Hepatic stellate cell (primary cell): Measurements from ENCODE around the gene KCNT1.
"Not testable (repeated sequence)": the region's sequence is repeated elsewhere in the genome, so short reads cannot be mapped to it uniquely, and the experiment has no call there.

Source experiments
- DNase-seq: peaks from one replicate; pipeline ENCODE4 v3.0.0; 2011; ENCODE audit warnings: low spot score

Gene KCNT1

DNA sequence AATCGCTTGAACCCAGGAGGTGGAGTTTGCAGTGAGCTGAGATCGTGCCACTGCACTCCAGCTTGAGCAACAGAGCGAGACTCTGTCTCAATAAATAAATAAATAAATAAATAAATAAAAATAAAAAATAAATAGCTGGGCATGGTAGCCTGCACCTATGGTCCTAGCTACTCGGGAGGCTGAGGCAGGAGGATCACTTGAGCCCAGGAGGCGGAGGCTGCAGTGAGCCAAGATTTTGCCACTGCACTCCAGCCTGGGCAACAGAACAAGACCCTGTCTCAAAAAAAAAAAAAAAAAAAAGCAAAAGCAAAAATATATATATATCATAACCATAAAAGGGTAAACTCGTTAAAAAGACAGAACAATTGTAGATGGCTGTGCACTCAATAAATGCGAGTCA is 29.2 kb upstream of the KCNT1 start:
- not testable (repeated sequence) for DNase-seq

DNA sequence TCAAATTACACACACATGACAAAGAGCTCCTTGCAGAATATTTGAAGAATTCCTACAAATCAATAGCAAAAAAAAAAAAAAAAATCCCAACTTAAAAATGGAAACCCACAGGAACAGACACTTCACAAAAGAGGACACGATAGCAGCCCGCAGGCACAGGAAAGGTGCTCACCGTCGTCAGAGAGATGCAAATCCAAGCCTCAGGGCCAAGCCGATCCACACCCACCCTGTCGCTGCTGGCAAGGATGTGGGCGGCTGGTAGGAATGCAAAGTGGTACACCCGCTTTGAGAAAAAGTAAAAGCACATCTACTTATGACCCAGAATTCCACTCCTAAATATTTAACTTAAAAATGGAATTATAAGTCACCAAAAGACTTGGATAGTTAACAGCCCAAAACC is 28.0 kb upstream of the KCNT1 start:
- no peak for DNase-seq

DNA sequence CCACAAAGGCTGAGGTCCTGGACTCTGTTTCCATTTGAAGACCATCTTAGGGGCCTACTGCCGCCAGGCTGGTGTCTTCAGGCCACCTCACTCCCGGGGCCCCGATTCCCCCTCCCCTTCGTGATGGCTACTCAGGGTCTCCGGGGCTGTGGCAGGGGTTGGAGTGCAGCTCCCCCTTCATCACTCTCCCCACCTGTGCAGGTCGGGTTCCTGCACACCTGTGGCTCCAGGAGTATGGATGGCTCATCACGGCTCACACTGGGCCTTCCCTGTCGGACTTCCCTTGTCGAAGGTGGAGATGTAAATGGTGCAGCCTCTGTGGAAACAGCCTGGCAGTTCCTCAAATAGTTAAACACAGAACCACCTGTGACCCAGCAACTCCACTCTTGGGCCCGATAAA is 27.0 kb upstream of the KCNT1 start:
- DNase-seq, result no peak

DNA sequence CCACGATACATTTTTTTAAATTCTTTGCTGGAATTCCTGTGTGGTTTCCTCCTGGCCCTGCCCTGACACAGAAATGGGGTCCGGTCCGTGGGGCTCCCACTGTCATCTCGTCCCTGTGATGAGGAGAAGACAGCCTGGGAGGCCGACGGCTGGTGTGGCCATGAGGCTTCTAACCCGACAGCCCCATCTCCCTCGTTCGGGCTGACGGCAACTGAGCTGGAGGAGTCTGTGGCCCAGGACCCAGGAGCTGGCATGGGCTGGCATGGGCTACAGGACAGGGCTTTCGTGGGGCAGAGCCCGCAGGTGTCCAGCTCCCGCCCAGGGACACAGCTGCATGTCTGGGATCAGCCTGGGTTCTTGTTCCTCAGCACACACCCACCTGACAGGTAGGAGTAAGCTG is 25.1 kb upstream of the KCNT1 start:
- no peak for DNase-seq

DNA sequence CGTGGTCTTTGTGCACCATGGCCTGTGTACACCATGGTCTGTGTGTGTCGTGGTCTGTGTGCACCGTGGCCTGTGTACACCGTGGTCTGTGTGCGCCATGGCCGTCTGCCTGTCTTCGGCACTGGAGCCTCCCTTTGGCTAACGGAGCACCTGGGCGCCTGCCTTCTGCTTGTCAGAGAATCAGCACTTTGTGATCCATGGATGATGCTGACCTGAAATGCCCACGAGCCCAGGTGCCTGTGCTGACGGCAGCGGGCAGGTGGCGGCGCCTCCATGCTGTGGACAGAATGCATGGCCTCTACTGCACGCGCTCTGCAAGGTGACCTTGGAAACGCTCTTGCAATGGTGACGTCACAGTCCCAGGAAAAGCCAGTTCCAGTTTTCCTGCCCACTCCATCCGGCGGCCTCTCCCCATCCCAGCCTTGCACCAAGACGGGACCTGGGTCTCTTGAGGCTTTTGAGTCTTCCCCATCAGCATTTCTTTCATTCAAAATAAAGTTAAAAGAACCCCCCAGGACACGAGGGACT is 24.3 kb upstream of the KCNT1 start:
- DNase-seq, result no peak

DNA sequence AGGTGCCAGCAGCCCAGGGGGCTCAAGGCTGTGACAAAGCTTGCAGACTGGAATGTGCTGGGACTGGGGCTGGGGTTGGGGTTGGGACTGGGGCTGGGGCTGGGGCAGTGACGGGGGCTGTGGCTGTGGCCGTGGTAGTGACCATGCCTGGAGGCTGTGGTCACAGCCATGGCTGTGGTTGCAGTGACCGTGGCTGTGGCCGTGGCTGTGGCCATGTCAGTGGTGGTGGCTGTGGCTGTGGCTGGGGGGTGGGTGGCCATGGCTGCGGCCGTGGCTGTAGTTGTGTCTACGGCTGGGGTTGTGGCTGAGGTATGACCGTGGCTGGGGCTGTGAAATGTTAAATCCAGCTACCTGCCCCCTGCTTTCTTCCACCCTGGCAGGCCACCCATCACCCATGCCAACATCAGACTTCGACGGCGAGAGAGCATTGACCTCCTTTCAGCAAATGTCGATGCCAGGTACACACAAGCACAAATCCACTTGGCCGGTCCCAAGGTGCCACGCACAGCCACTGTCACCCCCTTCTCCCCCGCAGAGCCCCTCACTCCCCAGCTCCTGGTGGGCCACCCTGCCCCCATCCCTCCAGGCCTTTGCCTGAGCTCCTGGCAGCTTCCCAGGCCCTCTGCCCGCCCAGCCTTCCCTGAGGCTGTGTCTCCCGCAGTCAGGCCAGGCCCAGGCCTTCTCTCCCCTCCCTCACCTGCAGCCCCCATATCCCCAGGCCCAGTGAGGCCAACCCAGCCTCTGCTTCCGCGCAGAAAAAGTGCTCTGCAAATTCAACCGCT is 23.6 kb upstream of the KCNT1 start:
- no peak for DNase-seq

DNA sequence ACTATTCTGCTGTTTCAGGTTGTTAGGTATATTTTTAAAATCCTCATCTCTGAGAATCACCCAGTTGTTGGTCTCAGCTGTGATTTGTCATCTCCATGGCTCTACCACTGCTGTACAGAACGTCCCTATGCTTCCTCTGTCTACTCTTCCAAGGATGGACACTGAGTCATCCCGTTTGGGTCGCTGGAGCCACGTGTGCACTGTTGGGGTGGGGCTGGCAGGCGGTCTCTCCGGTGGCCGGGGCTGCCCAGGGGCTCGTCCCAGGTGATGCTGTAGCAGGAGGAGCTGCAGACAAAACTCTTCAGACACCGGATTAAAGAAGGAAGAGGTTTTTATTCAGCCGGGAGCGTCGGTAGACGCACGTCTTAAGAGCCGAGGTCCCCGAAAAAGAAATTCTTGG is 21.9 kb upstream of the KCNT1 start:
- DNase-seq, result no peak

DNA sequence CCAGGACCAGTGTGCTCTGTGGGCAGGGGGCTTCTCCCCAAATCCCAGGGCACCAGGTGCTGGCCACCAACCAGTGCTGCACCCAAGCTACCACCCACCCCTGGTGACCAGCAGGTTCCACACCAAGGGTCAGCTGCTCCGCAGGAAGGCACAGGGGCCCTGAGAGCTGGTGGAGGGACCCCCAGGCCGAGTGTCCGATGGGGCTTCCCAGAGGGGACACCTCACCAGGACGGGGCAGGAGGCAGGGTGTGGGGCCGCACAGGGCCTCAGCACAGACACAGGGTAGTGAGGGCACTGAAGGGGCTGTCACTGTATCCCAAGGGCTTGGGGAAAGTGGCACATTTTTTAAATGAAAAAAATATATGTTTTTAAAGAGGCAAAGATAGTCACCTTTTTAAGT is 20.8 kb upstream of the KCNT1 start:
- DNase-seq, result no peak

DNA sequence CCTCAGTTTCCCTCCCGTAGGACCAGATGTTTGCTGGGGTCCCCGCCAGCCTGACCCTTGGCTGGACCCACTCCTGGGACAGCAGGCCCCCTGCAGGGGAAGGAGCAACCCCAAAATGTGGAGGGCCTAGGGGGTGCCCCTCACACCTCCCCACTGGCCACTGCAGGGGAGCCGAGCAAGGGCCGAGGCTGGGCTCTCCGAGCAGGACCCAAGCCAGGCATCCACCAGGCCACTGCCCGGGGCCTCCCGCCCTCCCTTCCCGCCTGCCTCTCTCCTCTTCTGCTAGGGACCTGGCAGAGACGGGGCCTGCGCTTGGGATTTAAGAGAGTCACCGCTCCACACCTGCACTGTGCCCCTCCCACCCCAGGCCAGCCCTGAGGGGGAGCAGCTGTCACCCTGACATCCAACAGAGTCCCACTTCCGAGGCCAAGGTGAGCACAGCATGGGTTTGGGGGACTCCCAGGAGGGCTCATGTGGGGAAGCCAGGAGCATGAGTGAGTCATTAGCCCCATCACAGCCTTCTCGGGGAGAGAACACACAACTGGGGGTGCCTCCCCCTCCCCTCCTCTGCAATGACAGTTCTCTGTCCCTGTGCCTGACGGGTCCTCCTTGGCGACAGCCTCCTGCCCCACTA is 18.5 kb upstream of the KCNT1 start:
- no peak for DNase-seq

DNA sequence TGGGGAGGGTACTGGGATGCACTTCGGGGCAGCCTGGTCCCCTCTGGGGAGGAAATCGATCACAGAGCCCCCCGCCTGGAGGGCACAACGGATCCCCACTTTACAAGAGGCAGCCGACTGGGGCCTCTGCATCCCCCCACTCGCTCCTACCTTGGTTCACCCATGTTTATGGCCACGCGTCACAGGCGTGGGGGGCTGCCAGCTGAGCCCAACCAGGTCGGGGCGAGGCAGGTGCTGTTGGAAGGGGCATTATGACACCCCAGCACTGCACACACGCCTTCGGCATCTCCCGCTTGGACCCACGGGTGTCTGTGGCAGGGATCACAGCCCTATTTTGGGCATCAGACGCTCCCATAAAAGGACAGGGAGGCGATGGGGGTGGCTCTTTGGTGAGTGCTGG is 17.3 kb upstream of the KCNT1 start:
- DNase-seq, result no peak

DNA sequence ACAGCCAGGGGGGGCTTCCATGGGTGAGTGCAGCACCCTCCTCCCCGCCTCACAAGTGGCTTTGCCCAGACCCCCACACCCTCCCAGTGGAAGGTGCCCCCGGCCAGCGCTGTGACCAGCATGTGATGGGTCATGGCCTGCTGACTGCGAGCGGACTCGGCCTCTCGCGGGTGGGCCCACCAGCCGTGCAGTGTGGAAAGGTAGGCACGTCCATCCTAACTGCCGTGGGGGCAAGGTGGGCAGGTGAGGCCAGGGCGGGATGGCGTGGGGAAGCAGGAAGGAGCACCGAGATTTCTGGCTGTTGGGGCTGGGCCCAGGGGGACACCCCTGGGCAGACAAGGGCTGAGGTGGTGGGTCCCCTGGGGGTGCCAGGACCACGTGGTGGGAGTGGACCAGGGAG is 14.8 kb upstream of the KCNT1 start:
- DNase-seq, result no peak

DNA sequence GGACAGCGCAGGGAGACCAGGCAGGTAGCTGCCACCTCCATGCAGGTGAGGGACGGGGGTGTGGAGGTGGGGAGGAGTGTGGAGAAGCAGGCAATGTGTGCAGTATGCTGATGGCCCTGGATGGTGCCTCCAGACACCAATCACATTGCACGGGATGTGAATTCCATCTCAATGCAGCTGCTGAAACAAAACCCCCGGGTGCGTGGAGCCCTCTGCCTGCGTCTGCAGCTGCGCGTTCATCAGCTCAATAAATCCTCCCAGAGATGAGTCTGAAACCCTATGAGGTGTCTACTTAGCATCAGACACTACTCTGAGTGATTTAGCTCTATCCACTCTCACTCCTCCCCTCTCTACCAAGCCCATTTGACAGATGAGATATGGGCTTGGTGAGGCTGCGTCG is 13.0 kb upstream of the KCNT1 start:
- DNase-seq, result no peak

DNA sequence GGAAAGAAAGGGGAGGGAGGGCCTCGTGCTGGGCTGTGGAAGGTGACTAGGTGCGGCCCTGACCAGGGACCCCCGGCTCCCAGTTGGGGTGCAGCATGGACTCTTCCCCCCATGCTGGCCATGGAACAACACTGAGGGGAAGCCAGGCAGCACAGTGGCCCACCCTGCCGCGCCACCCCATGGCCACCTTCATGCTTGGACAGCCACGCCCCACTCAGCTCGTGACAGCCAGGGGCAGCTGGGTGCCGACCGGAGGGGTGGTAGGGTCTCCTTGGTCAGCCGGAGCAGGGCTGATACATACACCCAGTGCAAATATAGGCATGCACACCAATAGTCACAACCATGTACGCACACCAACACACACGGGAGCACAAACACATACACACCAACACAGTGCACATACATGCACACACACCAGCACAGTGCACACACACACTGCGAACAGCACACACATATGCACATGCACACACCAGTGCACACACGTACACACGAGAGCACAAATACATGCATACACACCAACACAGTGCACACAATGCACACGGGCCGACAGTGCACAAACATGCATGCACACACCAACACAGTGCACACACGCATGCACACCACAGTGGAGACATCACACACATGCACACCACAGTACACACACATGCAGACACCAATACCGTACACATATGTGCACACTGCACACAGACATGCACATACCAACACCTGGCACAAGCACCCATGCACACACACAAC is 11.0 kb upstream of the KCNT1 start:
- no peak for DNase-seq

DNA sequence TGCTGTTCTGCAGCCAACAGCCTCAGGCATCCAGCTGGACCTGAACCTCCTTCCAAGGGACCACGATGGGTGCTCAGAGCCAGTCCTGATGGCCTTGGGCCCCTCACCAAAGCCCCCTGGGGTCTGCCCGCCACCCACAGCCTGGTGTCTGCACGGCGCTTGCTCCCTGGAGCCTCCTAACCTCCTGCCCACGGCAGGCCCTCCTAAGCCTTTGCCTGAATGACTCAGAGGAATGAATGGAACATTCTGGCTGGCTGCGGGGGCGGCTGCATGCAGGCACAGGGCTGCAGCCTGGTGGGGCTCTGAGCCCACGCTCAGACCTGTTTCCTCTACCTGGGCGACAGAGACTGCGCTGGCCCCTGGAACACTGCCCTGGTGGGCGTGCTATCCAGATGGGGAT is 9.6 kb upstream of the KCNT1 start:
- DNase-seq, result peak; percentile 52

DNA sequence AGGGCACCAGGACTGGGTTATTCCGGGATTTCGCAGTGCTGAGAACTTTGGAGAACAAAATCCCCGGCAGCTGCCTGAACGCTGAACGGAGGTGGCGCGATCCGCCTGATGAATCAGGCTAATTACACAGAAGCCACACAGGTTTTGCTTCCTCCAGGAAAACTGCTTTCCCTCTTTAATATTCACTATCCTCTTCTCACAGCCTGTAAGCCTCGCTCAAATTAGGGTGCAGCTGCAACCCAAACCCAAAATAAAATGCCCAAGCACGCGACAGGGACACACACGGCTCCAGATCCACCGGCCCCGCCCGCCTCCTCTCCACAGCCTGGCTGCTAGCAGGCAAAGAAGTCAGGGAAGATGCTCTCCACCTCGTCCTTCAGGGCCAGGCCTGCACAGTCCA is 8.7 kb upstream of the KCNT1 start:
- DNase-seq, result no peak

DNA sequence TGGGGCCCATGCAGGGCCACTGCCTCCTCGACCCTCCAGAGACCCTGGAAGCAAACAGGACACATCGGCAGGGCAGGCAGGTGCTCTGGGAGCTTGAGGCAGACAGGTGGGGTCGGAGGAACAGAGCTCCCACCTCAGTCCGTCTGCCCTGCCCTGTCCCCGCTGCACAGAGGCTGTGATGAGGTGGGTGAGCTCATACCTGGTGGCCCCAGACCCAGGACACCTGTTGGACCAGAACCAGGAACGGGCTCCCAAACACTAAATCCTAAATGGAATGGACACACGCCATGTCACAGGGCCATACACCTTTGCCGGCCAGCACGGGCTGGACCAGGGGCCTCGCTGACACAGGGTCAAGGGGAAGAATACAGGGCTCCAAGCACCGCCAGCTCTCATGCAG is 8.2 kb upstream of the KCNT1 start:
- no peak for DNase-seq

DNA sequence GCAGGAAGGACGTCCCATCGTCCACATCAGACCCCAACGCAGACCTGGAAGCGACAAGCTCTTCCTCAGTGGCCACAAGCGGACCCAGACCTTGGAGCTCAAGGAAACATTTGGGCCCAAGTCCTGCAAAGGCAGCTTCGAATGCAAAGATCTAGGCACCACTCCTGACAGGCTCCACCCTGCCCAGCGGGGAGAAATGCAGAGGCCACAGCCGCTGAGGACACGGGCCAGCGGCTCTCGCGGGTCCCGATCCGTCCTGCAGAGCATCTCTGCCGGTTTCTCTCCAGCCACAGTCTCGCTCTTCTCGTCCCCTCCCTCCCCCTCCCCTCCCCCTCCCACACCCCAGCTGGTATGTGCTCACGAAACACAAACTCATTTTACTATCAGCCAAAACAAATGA is 7.6 kb upstream of the KCNT1 start:
- no peak for DNase-seq

DNA sequence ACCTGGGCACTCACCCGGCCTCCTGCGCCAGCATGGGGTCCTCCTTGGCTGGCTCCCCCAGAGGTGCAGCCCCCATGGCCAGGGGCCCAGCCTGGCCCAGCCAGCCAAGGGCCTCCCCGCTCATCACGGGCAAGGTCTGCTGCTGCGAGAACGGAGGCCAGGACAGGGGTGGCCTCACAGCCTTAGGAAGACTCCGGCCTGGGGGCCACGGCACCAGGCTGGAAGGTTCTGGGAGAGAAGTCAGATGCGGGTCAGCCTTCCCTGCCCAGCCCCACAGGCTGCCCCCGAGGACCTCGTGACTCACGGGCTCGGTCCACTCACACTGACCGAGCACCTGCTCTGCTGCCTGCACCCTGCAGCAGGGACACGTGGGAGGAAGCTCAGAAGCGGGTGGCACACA is 6.9 kb upstream of the KCNT1 start:
- no peak for DNase-seq

DNA sequence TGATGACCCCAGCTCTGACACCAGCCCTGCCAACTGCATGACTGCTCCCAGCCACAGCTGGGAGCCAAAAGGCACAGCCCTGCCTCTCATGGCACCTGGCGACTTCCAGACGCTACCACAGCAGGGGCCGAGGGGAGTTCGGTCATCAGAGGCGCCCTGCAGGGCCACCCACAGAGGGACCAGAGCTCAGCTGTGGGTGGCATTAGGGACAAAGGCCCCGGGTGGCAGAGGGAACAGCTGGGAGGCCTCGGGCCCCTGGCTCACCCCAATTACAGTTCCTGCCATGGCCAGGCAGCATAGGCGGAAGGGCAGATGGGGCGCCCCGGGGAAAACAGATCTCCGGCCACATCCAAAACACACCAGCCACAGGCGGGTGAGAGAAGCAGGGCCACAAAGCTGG is 6.3 kb upstream of the KCNT1 start:
- no peak for DNase-seq

DNA sequence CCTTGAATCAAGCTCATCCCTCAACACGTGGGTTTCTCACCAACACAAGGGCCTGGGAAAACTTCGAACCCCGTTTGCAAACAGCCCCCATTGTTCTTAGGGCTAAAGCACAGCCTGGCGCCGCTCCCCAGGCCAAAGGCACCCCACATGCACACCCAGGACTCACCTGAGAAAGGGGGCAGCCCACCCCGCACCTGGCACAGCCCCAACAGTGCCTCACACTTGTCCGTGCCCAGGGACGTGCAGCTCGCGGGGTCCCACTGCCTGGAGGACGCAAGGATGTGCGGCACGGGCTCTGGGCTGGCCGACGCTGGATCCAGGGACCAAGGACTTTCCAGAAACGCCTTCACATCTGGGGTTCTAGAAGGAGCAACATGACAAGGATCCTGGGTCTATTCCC is 5.5 kb upstream of the KCNT1 start:
- no peak for DNase-seq

DNA sequence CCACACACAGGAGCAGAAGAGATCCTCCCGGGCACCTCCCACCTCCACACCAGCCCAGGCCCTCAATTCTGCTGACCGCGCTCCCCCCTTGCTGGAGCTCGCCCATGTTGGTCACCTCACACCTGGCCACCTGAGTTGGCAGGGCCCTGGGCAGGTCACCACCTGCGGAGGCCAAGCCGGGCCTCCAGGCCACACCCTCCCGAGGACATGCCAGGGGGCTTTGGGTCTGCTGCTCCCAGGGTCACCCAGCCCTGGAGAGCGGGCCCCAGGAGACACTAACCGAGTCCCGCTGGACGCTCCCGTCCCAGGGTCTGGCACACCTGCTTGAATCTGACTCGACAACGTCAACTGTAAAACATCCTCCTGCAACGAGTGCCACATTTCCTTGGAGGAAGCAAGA is 4.8 kb upstream of the KCNT1 start:
- DNase-seq, result no peak

DNA sequence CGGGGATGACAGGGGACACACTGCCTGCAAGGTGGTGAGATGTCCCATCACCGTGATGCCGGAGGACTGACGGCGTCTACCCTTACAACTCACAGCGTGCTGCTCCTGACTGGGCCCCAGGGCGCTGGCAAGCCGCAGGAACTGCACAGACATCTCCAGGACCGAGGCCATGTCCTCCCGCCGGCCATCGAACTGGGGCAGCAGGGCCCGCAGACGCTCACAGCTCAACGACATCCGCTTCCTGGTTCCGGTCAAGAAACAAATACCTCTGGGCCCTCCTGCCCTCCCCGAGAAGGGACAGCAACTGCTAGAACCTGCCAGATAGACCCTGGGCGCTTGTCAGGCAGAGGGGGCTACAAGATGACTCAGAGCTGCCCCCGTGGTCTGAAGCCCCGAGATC is 3.7 kb upstream of the KCNT1 start:
- no peak for DNase-seq

DNA sequence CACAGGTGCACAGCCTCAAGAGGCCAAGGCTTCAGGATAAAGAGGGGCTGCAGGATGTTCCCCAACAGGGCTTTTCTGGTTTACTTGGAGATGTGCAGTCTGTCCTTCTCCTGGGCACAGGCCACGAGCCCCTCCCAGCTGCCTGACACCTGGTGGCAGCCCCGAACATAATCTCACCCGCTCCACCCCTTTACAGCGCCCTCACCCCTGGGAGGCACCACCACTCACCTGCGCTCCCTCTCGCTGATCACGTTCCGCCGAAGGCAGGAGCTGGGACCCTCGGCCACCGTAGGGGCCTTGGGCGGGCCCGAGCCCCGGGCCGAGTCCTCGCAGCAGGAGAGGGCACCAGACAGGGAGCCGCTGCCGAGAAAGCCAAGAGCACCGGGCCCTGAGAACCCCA is 3.2 kb upstream of the KCNT1 start:
- DNase-seq, result no peak
